ENCODE data around the gene TMEM269.

The TMEM269 gene

DNA sequence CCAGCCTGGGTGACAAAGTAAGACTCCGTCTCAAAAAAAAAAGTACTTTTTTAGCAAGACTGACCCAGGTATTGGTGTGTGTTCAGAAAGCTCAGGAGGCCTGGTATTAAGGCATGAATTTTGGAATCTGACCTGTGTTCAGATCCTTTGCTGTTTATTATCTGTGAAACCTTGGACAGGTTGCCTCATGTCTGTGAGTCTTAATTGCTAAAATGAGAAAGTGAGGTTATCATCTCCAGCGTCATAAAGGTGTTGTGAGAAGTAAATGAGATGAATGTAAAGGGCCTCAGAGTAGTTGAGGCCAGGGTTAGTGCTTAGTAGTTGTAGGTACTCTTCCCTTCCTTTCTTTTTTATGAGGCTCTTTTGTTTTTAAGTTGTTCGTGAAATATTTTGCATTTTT is 15.0 kb upstream of the TMEM269 start:
- no peak overlapping the region for H3K4me3 ChIP-seq (replicated peaks; ENCODE audit: insufficient read depth, low read length)
- DNase-seq (ENCODE audit: low read depth in 1 of 2, low spot score in 1 of 2): no peak
- no peak overlapping the region for H3K27ac ChIP-seq (replicated peaks)
- TF ChIP-seq, protein P1, sequence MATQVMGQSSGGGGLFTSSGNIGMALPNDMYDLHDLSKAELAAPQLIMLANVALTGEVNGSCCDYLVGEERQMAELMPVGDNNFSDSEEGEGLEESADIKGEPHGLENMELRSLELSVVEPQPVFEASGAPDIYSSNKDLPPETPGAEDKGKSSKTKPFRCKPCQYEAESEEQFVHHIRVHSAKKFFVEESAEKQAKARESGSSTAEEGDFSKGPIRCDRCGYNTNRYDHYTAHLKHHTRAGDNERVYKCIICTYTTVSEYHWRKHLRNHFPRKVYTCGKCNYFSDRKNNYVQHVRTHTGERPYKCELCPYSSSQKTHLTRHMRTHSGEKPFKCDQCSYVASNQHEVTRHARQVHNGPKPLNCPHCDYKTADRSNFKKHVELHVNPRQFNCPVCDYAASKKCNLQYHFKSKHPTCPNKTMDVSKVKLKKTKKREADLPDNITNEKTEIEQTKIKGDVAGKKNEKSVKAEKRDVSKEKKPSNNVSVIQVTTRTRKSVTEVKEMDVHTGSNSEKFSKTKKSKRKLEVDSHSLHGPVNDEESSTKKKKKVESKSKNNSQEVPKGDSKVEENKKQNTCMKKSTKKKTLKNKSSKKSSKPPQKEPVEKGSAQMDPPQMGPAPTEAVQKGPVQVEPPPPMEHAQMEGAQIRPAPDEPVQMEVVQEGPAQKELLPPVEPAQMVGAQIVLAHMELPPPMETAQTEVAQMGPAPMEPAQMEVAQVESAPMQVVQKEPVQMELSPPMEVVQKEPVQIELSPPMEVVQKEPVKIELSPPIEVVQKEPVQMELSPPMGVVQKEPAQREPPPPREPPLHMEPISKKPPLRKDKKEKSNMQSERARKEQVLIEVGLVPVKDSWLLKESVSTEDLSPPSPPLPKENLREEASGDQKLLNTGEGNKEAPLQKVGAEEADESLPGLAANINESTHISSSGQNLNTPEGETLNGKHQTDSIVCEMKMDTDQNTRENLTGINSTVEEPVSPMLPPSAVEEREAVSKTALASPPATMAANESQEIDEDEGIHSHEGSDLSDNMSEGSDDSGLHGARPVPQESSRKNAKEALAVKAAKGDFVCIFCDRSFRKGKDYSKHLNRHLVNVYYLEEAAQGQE (IDR thresholded peaks at IDR 0.05; ENCODE audit: insufficient replicate concordance, low read depth): no peak
- TF ChIP-seq, protein P2, sequence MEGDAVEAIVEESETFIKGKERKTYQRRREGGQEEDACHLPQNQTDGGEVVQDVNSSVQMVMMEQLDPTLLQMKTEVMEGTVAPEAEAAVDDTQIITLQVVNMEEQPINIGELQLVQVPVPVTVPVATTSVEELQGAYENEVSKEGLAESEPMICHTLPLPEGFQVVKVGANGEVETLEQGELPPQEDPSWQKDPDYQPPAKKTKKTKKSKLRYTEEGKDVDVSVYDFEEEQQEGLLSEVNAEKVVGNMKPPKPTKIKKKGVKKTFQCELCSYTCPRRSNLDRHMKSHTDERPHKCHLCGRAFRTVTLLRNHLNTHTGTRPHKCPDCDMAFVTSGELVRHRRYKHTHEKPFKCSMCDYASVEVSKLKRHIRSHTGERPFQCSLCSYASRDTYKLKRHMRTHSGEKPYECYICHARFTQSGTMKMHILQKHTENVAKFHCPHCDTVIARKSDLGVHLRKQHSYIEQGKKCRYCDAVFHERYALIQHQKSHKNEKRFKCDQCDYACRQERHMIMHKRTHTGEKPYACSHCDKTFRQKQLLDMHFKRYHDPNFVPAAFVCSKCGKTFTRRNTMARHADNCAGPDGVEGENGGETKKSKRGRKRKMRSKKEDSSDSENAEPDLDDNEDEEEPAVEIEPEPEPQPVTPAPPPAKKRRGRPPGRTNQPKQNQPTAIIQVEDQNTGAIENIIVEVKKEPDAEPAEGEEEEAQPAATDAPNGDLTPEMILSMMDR (IDR thresholded peaks at IDR 0.05; ENCODE audit: insufficient read depth, low read length): no peak
- no peak for TF ChIP-seq POLR2AphosphoS5 (IDR thresholded peaks at IDR 0.05; ENCODE audit: low read depth)
- no peak for TF ChIP-seq SPI1 (IDR thresholded peaks at IDR 0.05; ENCODE audit: borderline replicate concordance, low read depth)
- TF ChIP-seq GABPA (IDR thresholded peaks at IDR 0.05; ENCODE audit: low read depth): no peak
- H3K27me3 ChIP-seq (ENCODE audit: insufficient read depth, poor library complexity, severe bottlenecking): no peaks in the 10 kb centered on the region

DNA sequence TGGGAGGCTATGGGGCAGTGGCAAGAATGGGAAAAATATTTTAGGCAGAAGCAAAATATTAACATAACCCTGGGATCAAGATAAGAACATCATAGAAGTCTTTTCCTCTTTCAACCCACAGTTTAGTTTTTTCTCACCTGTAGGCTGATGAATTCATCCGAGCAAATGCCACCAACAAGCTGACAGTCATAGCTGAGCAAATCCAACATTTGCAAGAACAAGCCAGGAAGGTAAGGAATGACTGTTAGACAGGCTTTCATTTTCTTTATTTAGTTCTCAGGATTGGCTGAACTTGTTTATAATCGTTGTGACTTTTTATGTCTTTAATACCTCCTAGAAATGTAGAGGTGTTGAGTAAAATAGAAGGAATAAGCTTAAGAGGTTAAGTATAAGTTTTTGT is 11.4 kb upstream of the TMEM269 start:
- no peak overlapping the region for H3K4me3 ChIP-seq (replicated peaks; ENCODE audit: insufficient read depth, low read length)
- H3K27me3 ChIP-seq (ENCODE audit: insufficient read depth, poor library complexity, severe bottlenecking): no peaks in the 10 kb centered on the region
- H3K27ac ChIP-seq (replicated peaks): no peak overlapping the region
- no peak for DNase-seq (ENCODE audit: low read depth in 1 of 2, low spot score in 1 of 2)
- TF ChIP-seq, protein P1 (IDR thresholded peaks at IDR 0.05; ENCODE audit: insufficient replicate concordance, low read depth): no peak
- TF ChIP-seq SPI1 (IDR thresholded peaks at IDR 0.05; ENCODE audit: borderline replicate concordance, low read depth) (no peak), POLR2AphosphoS5 (IDR thresholded peaks at IDR 0.05; ENCODE audit: low read depth) (no peak), GABPA (IDR thresholded peaks at IDR 0.05; ENCODE audit: low read depth) (no peak)
- TF ChIP-seq, protein P2 (IDR thresholded peaks at IDR 0.05; ENCODE audit: insufficient read depth, low read length): no peak

DNA sequence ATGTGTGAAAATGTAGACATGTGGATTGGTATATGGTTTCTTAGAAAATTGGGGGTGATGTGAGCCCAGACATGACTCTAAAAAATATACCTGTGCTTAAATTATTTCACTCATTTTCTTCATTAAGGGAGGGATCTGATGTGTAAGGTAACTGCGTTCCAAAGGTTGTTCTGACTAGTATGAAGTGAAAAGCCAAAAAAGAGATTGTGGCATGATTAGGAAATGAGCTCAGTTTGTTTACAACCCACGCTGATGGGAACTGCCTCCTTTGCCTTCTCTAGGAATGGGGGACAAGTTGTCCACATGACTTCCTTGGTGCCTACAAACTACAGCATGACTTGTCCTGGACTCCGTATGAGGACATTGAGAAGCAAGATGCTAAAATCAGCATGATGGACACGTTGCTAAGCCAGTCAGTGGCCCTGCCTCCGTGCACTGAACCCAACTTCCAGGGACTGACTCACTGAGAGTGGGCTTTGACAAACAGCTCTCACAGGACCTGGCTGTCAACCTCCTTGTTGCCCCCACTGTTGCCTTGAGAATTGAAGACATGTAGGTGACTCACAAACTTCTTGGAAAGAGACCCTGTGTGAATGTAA is 9.8 kb upstream of the TMEM269 start:
- Histone ChIP-seq H3K27me3 (ENCODE audit: insufficient read depth, poor library complexity, severe bottlenecking) (no peaks in the 10 kb centered on the region), H3K27ac (replicated peaks) (no peak overlapping the region), H3K4me3 (replicated peaks; ENCODE audit: insufficient read depth, low read length) (no peak overlapping the region)
- no peak for DNase-seq (ENCODE audit: low read depth in 1 of 2, low spot score in 1 of 2)
- TF ChIP-seq POLR2AphosphoS5 (IDR thresholded peaks at IDR 0.05; ENCODE audit: low read depth): no peak
- no peak for TF ChIP-seq SPI1 (IDR thresholded peaks at IDR 0.05; ENCODE audit: borderline replicate concordance, low read depth)
- TF ChIP-seq, protein P2 (IDR thresholded peaks at IDR 0.05; ENCODE audit: insufficient read depth, low read length): no peak
- TF ChIP-seq GABPA (IDR thresholded peaks at IDR 0.05; ENCODE audit: low read depth): no peak
- TF ChIP-seq, protein P1 (IDR thresholded peaks at IDR 0.05; ENCODE audit: insufficient replicate concordance, low read depth): no peak
